Neuronal stem cell (in vitro differentiated cells): ENCODE measurements around the gene CSRNP3.

ENCODE experiments used
- DNase-seq: peaks from one replicate; pipeline ENCODE4 v3.0.0-alpha.2; 2013; ENCODE audit warnings: low spot score
- H2AFZ ChIP-seq: one replicate; pipeline ENCODE4 v1.6.1; 2013; ENCODE audit warnings: mild to moderate bottlenecking, low read length, inconsistent platforms
- H2AK5ac ChIP-seq: 2 replicates; pipeline ENCODE4 v1.6.1; 2013; ENCODE audit warnings: low read depth, mild to moderate bottlenecking, inconsistent platforms, low read length, moderate library complexity, mixed read lengths
- H2BK120ac ChIP-seq: 2 replicates; pipeline ENCODE4 v1.6.1; 2013; ENCODE audit warnings: low read depth, mild to moderate bottlenecking, inconsistent platforms, low read length, moderate library complexity, mixed read lengths
- H2BK12ac ChIP-seq: one replicate; pipeline ENCODE4 v1.6.1; 2013; ENCODE audit warnings: low read length, inconsistent platforms
- H2BK15ac ChIP-seq: 2 replicates; pipeline ENCODE4 v1.6.1; 2013; ENCODE audit warnings: mild to moderate bottlenecking, low read length, inconsistent platforms, mixed read lengths
- H2BK5ac ChIP-seq: one replicate; pipeline ENCODE4 v1.6.1; 2013; ENCODE audit warnings: inconsistent platforms, mild to moderate bottlenecking, low read length, moderate library complexity
- H3K14ac ChIP-seq: one replicate; pipeline ENCODE4 v1.6.1; 2013; ENCODE audit warnings: low read length, inconsistent platforms
- H3K18ac ChIP-seq: 2 replicates; pipeline ENCODE4 v1.6.1; 2013; ENCODE audit warnings: low read length, inconsistent platforms
- H3K23ac ChIP-seq: 2 replicates; pipeline ENCODE4 v1.6.1; 2013; ENCODE audit warnings: low read depth, mild to moderate bottlenecking, mixed read lengths, low read length, inconsistent platforms; ENCODE audit not compliant: poor library complexity
- H3K27ac ChIP-seq: replicated peaks from 3 replicates; pipeline ENCODE4 v1.5.1; 2013; ENCODE audit warnings: low read length, inconsistent platforms
- H3K27me3 ChIP-seq, 3 experiments: 2 replicates each; pipeline ENCODE4 v1.6.1; 2013; ENCODE audit warnings: low read length in 3 of 3, mild to moderate bottlenecking in 2 of 3, inconsistent platforms in 1 of 3, low read depth in 1 of 3, mixed read lengths in 1 of 3, moderate library complexity in 1 of 3; ENCODE audit not compliant: control insufficient read depth in 3 of 3, insufficient read depth in 3 of 3
- H3K36me3 ChIP-seq, 2 donors: replicated peaks in 1 of 2; 2 replicates each; pipeline ENCODE4 v1.6.1; 2013; ENCODE audit warnings: low read length in 2 of 2; ENCODE audit not compliant: control insufficient read depth in 2 of 2, insufficient read depth in 2 of 2
- H3K4ac ChIP-seq: 2 replicates; pipeline ENCODE4 v1.6.1; 2013; ENCODE audit warnings: inconsistent platforms, mild to moderate bottlenecking, low read length, moderate library complexity
- H3K4me1 ChIP-seq, 2 donors: 1 replicate in 1 of 2; 2 replicates in 1 of 2; pipeline ENCODE4 v1.6.1; 2013; ENCODE audit warnings: low read length in 2 of 2, low read depth in 1 of 2; ENCODE audit not compliant: control insufficient read depth in 2 of 2, insufficient read depth in 1 of 2
- H3K4me2 ChIP-seq: one replicate; pipeline ENCODE4 v1.6.1; 2013; ENCODE audit warnings: mild to moderate bottlenecking, low read length, inconsistent platforms; ENCODE audit not compliant: insufficient read depth, poor library complexity, severe bottlenecking
- H3K4me3 ChIP-seq, 2 donors: 2 replicates each; pipeline ENCODE4 v1.5.1; 2013; ENCODE audit warnings: low read length in 2 of 2, mild to moderate bottlenecking in 2 of 2, inconsistent platforms in 1 of 2, moderate library complexity in 1 of 2
- H3K79me1 ChIP-seq: one replicate; pipeline ENCODE4 v1.6.1; 2013; ENCODE audit warnings: low read depth, mild to moderate bottlenecking, inconsistent platforms, low read length, moderate library complexity
- H3K9ac ChIP-seq: one replicate; pipeline ENCODE4 v1.6.1; 2013; ENCODE audit warnings: mild to moderate bottlenecking, low read depth, low read length, inconsistent platforms; ENCODE audit not compliant: poor library complexity
- H3K9me3 ChIP-seq, 2 donors: replicated peaks in 1 of 2; 2 replicates each; pipeline versions ENCODE3 to v1.6.1; 2013; ENCODE audit warnings: low read length in 2 of 2, mild to moderate bottlenecking in 2 of 2, inconsistent platforms in 1 of 2, low read depth in 1 of 2, mixed read lengths in 1 of 2, moderate library complexity in 1 of 2; ENCODE audit not compliant: control insufficient read depth in 2 of 2, insufficient read depth in 1 of 2
- H4K8ac ChIP-seq: one replicate; pipeline ENCODE4 v1.6.1; 2013; ENCODE audit warnings: low read depth, mild to moderate bottlenecking, inconsistent platforms, low read length, moderate library complexity
- H4K91ac ChIP-seq: one replicate; pipeline ENCODE4 v1.6.1; 2013; ENCODE audit warnings: low read length, low read depth, mild to moderate bottlenecking, inconsistent platforms; ENCODE audit not compliant: poor library complexity
- WGBS, 2 donors: extraction: QIAGEN DNeasy Blood & Tissue Kit; methylation state at CpG; one replicate each; pipeline ENCODE4 v1.1.7; 2013; ENCODE audit warnings: missing lambda C conversion rate in 2 of 2, mixed read lengths in 1 of 2; ENCODE audit not compliant: insufficient read length in 2 of 2, insufficient replicate concordance in 1 of 2; ENCODE audit errors: extremely low coverage in 2 of 2; 5-methylcytosine and 5-hydroxymethylcytosine counted together

Gene CSRNP3

DNA sequence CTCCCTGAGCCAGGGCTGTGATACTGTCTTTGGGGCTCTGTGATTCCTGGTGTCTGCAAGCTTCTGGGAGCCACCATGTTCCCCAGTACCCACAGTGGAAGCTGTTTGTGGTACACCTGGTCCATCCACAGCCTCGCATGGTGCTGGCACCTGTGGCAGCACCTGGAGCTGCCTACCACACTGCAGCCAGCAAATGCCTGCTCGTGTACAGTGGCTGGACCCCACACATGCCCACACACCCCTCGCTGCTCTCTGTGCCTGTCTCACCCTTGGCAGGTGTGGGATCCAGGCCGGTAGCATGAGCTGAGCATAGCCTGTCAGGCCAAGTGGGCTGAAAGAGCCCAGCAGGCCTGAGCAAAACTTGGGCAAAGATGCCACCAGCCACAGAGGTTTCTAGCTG, 41.8 kb upstream of the CSRNP3 start:
- H2BK120ac ChIP-seq: no peak overlapping the region
- H3K4me3 ChIP-seq: no peak overlapping the region
- no peaks in the 10 kb centered on the region for H3K27me3 ChIP-seq
- DNase-seq: no peak
- H3K27ac ChIP-seq: no peak overlapping the region
- no peaks in the 10 kb centered on the region for H3K36me3 ChIP-seq
- H2BK15ac ChIP-seq: peak overlapping the region; percentile 20
- peaks cover 4 to 8% of the 10 kb centered on the region in 2 donors for H3K9me3 ChIP-seq
- no CpG with 5 or more reads among the region's 4 CpGs for WGBS, 2 donors
- H3K18ac ChIP-seq: peak overlapping the region; percentile 80
- H3K9ac ChIP-seq: no peak overlapping the region
- H2AFZ ChIP-seq: no peak overlapping the region
- peaks cover 2% of the 10 kb centered on the region for H3K79me1 ChIP-seq
- peak overlapping the region; percentile 59 for H2BK5ac ChIP-seq
- peak overlapping the region; percentile 78 for H2BK12ac ChIP-seq
- peak overlapping the region; percentile 95 for H3K4ac ChIP-seq
- H3K4me1 ChIP-seq: peaks cover 0 to 4% of the 10 kb centered on the region in 2 donors
- no peak overlapping the region for H3K4me2 ChIP-seq
- no peak overlapping the region for H4K91ac ChIP-seq
- H3K14ac ChIP-seq: peak overlapping the region; percentile 98
- H4K8ac ChIP-seq: no peak overlapping the region
- H2AK5ac ChIP-seq: no peak overlapping the region
- peak overlapping the region; percentile 73 for H3K23ac ChIP-seq

DNA sequence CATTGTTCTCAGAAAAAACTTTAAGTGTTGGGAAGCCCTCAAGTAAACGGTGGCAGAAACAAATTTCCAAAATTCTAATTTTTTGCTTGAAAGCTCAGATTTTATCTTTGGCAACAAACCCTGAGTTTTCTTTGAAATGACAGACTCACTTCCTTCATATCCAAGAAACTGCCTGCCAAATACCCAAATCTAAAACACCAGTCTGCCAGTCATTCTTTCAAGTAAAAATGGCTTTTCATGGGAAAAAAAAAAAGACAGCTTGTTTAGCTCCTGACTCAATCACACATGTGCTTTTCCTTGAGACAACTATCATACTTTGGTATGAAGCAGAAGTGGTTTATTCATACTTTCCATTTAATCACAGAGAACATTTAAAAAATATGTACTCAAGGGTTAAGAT, 40.6 kb upstream of the CSRNP3 start:
- no peak overlapping the region for H3K18ac ChIP-seq
- no peak overlapping the region for H2AFZ ChIP-seq
- peaks cover 0 to 2% of the 10 kb centered on the region in 2 donors for H3K4me1 ChIP-seq
- H3K36me3 ChIP-seq: no peaks in the 10 kb centered on the region
- peaks cover 0 to 4% of the 10 kb centered on the region in 2 donors for H3K9me3 ChIP-seq
- H2BK15ac ChIP-seq: no peak overlapping the region
- peaks cover 2% of the 10 kb centered on the region for H3K79me1 ChIP-seq
- H3K4me3 ChIP-seq: no peak overlapping the region
- no peak overlapping the region for H3K9ac ChIP-seq
- no peak overlapping the region for H3K23ac ChIP-seq
- no peak overlapping the region for H4K8ac ChIP-seq
- no peak overlapping the region for H2AK5ac ChIP-seq
- no CpG with 5 or more reads among the region's 1 CpG for WGBS, 2 donors
- no peak overlapping the region for H3K14ac ChIP-seq
- no peak overlapping the region for H2BK120ac ChIP-seq
- H3K4me2 ChIP-seq: no peak overlapping the region
- H3K27me3 ChIP-seq: no peaks in the 10 kb centered on the region
- no peak overlapping the region for H2BK12ac ChIP-seq
- H2BK5ac ChIP-seq: no peak overlapping the region
- H3K4ac ChIP-seq: no peak overlapping the region
- H4K91ac ChIP-seq: no peak overlapping the region
- no peak for DNase-seq
- no peak overlapping the region for H3K27ac ChIP-seq

DNA sequence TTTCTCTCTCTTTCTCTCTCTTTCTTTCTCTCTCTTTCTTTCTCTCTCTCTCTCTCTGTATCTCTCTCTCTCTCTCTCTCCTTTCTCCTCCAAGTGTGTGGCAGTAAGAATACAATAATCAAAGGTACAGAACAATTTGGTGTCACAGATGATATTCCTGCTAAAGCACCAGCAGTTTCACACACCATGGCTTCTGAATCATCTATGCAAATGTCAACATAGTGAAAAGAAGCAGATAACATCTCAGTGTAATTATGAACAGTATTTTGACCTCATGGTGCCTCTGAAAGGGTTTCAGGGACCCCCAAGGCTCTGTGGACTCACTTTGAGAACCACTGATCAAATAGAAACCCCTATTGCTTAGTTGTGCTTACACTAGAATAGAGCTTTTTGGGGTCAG, 38.5 kb upstream of the CSRNP3 start:
- no peak overlapping the region for H3K4me3 ChIP-seq
- no peak for DNase-seq
- peaks cover 2% of the 10 kb centered on the region for H3K79me1 ChIP-seq
- no peaks in the 10 kb centered on the region for H3K36me3 ChIP-seq
- no peak overlapping the region for H3K27ac ChIP-seq
- H3K18ac ChIP-seq: no peak overlapping the region
- no peak overlapping the region for H2BK5ac ChIP-seq
- no peak overlapping the region for H3K14ac ChIP-seq
- H3K23ac ChIP-seq: no peak overlapping the region
- H2BK15ac ChIP-seq: no peak overlapping the region
- H3K27me3 ChIP-seq: no peaks in the 10 kb centered on the region
- no peak overlapping the region for H2AK5ac ChIP-seq
- no peak overlapping the region for H4K8ac ChIP-seq
- H3K9ac ChIP-seq: no peak overlapping the region
- no peak overlapping the region for H4K91ac ChIP-seq
- peaks cover 2 to 4% of the 10 kb centered on the region in 2 donors for H3K4me1 ChIP-seq
- no peak overlapping the region for H3K4me2 ChIP-seq
- H2AFZ ChIP-seq: no peak overlapping the region
- no peak overlapping the region for H3K4ac ChIP-seq
- H2BK120ac ChIP-seq: no peak overlapping the region
- H2BK12ac ChIP-seq: no peak overlapping the region
- peaks cover 0 to 4% of the 10 kb centered on the region in 2 donors for H3K9me3 ChIP-seq

DNA sequence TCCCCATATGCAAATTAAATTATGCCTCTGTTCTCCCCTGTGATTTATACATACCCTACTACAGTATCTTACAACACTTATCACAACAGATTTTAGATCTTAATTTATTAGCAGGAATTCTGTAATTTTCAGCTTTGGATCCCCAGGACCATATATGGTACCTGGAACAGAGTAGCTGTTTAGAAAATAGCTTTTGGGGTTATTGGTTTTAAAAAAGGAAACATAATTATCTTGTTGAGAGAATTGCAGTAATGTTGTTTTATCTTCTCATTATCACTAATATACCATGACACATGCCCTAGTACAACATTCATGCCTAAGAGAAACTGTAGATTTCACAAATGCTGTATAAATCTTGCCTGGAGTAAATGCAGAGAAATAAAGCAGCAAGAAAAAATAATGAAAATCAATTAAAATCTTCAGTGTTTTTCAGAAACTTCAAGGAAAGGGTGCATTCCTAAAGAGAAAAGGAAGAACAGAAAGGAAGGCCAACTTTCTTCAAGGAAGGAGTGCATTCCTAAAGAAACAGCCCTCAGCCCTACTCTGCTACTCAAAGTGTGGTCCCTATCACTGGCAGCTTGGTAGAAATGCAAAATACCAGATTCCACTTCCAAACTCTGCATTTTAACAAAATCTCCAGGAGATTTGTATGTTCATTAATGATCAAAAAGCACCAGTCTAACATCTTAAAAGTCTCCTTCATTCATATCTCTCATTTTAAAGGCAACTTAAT, 37.1 kb upstream of the CSRNP3 start:
- H2BK120ac ChIP-seq: no peak overlapping the region
- H3K27ac ChIP-seq: no peak overlapping the region
- H3K79me1 ChIP-seq: no peaks in the 10 kb centered on the region
- no peak overlapping the region for H2AK5ac ChIP-seq
- H2BK12ac ChIP-seq: no peak overlapping the region
- no peak for DNase-seq
- peak overlapping the region; percentile 39 for H2AFZ ChIP-seq
- no peak overlapping the region for H2BK15ac ChIP-seq
- H3K9ac ChIP-seq: no peak overlapping the region
- no peak overlapping the region for H3K4ac ChIP-seq
- H4K8ac ChIP-seq: no peak overlapping the region
- no peaks in the 10 kb centered on the region for H3K36me3 ChIP-seq
- H2BK5ac ChIP-seq: no peak overlapping the region
- no peaks in the 10 kb centered on the region for H3K27me3 ChIP-seq
- H3K4me2 ChIP-seq: no peak overlapping the region
- peaks cover 2 to 6% of the 10 kb centered on the region in 2 donors for H3K4me1 ChIP-seq
- no peak overlapping the region for H4K91ac ChIP-seq
- no peak overlapping the region for H3K18ac ChIP-seq
- peaks cover 0 to 3% of the 10 kb centered on the region in 2 donors for H3K9me3 ChIP-seq
- H3K23ac ChIP-seq: no peak overlapping the region
- H3K14ac ChIP-seq: no peak overlapping the region
- H3K4me3 ChIP-seq: no peak overlapping the region
